H1 (cell line): ENCODE measurements around the gene LRRC39. TPM values are rescaled to one million over a fixed set of nuclear protein-coding genes. Genes with fewer than 3 reads are reported as not detected.

Experiments
- ATF3 ChIP-seq: IDR thresholded peaks from 2 replicates; pipeline ENCODE4 v1.6.1; 2011; ENCODE audit warnings: low read depth, mild to moderate bottlenecking, low read length; ENCODE audit not compliant: insufficient read depth
- CBX8 ChIP-seq: fragments of 300-800, 300-1000 bp; sonication (generic); IDR thresholded peaks from 2 replicates; pipeline ENCODE4 v1.7.1; 2016; ENCODE audit warnings: low read depth, low read length, borderline replicate concordance
- MAX ChIP-seq: IDR thresholded peaks from 2 replicates; pipeline ENCODE4 v1.6.1; 2012; ENCODE audit warnings: inconsistent platforms
- TAF7 ChIP-seq: optimal IDR thresholded peaks from 2 replicates; pipeline ENCODE3; 2011; ENCODE audit warnings: low read depth, mild to moderate bottlenecking, inconsistent platforms, low read length, moderate library complexity, borderline replicate concordance
- TCF12 ChIP-seq: IDR thresholded peaks from 2 replicates; pipeline ENCODE4 v1.6.1; 2011; ENCODE audit warnings: low read depth, mild to moderate bottlenecking, low read length
- polyA plus RNA-seq, 7 experiments: library from polyadenylated mRNA; depleted of rRNA in 3 of 7; stranded (reverse) in 5 of 7; unstranded in 2 of 7; fragments of >200 nt in 5 of 7; fragments of 200-250 nt in 2 of 7; gene quantifications; 1 replicate in 5 of 7; 2 replicates in 1 of 7; 4 replicates in 1 of 7; pipeline versions ENCODE4 v1.2.1 to v1.2.3, GENCODE V29; 2011 to 2013; ENCODE audit warnings: missing spikeins in 2 of 7, mixed read lengths in 2 of 7
- total RNA-seq: library from RNA; stranded (reverse); fragmentation: NEBNext Ultra II Directional; extraction: Animal tissue kit (Norgen Biotek cat#: 25700); gene quantifications from 2 replicates; pipeline ENCODE4 v1.2.1, GENCODE V29; 2021

Gene LRRC39
- total and polyA plus RNA-seq, 2 of the 8 experiments (the other 6 are each of a cell fraction or from before 2014, with no cell fraction given) = 0.33 to 0.39 TPM

GRCh38 chr1:100222428-100222827 is 44.4 kb upstream of the LRRC39 start (continued):
- TF ChIP-seq TAF7 (no peak), MAX (no peak), ATF3 (no peak), TCF12 (no peak), CBX8 (no peak)
- TF ChIP-seq, all 59 proteins: peak for 0
